Right lobe of liver (tissue), 4 donors: ENCODE data around the gene KLC1.

Experiments
- CTCF ChIP-seq, 4 donors: fragments of 200-600 bp in 3 of 4; fragments of 450-650 bp in 1 of 4; IDR thresholded peaks; one replicate each; pipeline versions ENCODE4 v1.5.1 to v1.8.0; 2016 to 2022; ENCODE audit warnings: antibody characterized with exemption in 4 of 4, mild to moderate bottlenecking in 2 of 4
- POLR2A ChIP-seq: fragments of 450-650 bp; IDR thresholded peaks from one replicate; pipeline ENCODE4 v1.6.1; 2017; ENCODE audit warnings: antibody characterized with exemption, mild to moderate bottlenecking
- donor health status: DM: no; HTN: no; CAD: no.
- donor health status: DM: no; HTN: no; CAD: no.
- donor health status: DM: no; HTN: yes; CAD: no.

- TF ChIP-seq CTCF (IDR thresholded peaks at IDR 0.05) (no peak), POLR2A (no peak)
Measured at GRCh38 chr14:103702095-103702494, 73.1 kb downstream of the KLC1 start.
